Occipital lobe (tissue), 2 donors: Measurements from ENCODE around the gene CTNNA2. TPM values are rescaled to one million over a fixed set of nuclear protein-coding genes. Genes with fewer than 3 reads are reported as not detected.

Experiments used
- DNase-seq: peaks from one replicate; lab custom pipeline; 2025; lab: John Stamatoyannopoulos, UW
- total RNA-seq: library from RNA; depleted of rRNA; stranded (reverse); fragments of >200 nt; gene quantifications from one replicate; pipeline ENCODE4 v1.2.3, GENCODE V29; 2014

Gene CTNNA2
- total RNA-seq, 1 donor from 2014 or later, result 261 TPM

GRCh38 chr2:79916285-79916684 lies 403.4 kb downstream of the CTNNA2 start:
- DNase-seq, result no peak

GRCh38 chr2:79920512-79921076 lies 407.7 kb downstream of the CTNNA2 start:
- no peak for DNase-seq

- DNase-seq, result no peak
Observed at GRCh38 chr2:79929624-79930023, 416.8 kb downstream of the CTNNA2 start.

GRCh38 chr2:79935046-79935732 lies 422.3 kb downstream of the CTNNA2 start:
- DNase-seq, result no peak

GRCh38 chr2:79935771-79936657 lies 423.2 kb downstream of the CTNNA2 start:
- DNase-seq, result peak; percentile 43

- DNase-seq, result no peak
Observed at GRCh38 chr2:79936715-79937114, 423.9 kb downstream of the CTNNA2 start.

- DNase-seq, result no peak
Observed at GRCh38 chr2:79938648-79939047, 425.8 kb downstream of the CTNNA2 start.

- no peak for DNase-seq
Observed at GRCh38 chr2:79940364-79940763, 427.5 kb downstream of the CTNNA2 start.

GRCh38 chr2:79941179-79941578 lies 428.3 kb downstream of the CTNNA2 start:
- DNase-seq, result no peak

- DNase-seq, result no peak
Observed at GRCh38 chr2:79944205-79944604, 431.4 kb downstream of the CTNNA2 start.

- no peak for DNase-seq
Observed at GRCh38 chr2:79945653-79946445, 433.0 kb downstream of the CTNNA2 start.

GRCh38 chr2:79947751-79948150 lies 434.9 kb downstream of the CTNNA2 start:
- DNase-seq, result no peak

GRCh38 chr2:79950526-79950925 lies 437.7 kb downstream of the CTNNA2 start:
- DNase-seq, result no peak

GRCh38 chr2:79952616-79953015 lies 439.8 kb downstream of the CTNNA2 start:
- no peak for DNase-seq

GRCh38 chr2:79960035-79960434 lies 447.2 kb downstream of the CTNNA2 start:
- no peak for DNase-seq

GRCh38 chr2:79960519-79960918 lies 447.7 kb downstream of the CTNNA2 start:
- DNase-seq, result no peak

- no peak for DNase-seq
Observed at GRCh38 chr2:79964966-79965365, 452.1 kb downstream of the CTNNA2 start.

- DNase-seq, result no peak
Observed at GRCh38 chr2:79966369-79966768, 453.5 kb downstream of the CTNNA2 start.

GRCh38 chr2:79966882-79967281 lies 454.0 kb downstream of the CTNNA2 start:
- no peak for DNase-seq

- DNase-seq, result no peak
Observed at GRCh38 chr2:79971807-79972206, 459.0 kb downstream of the CTNNA2 start.

- no peak for DNase-seq
Observed at GRCh38 chr2:79972661-79973060, 459.8 kb downstream of the CTNNA2 start.
